Gastrocnemius medialis (tissue), 4 donors: ENCODE data around the gene FOXN1.

Source experiments
- POLR2A ChIP-seq, 2 donors: fragments of 450-650 bp; IDR thresholded peaks; one replicate each; pipeline ENCODE4 v1.6.1; 2017; ENCODE audit warnings: antibody characterized with exemption in 2 of 2, mild to moderate bottlenecking in 2 of 2, moderate library complexity in 2 of 2
- TF ChIP-seq, protein P1 (sequence below), 5 experiments: fragments of 450-650 bp in 3 of 5; fragments of 200-600 bp in 2 of 5; sonication (generic) in 2 of 5; IDR thresholded peaks in 4 of 5; conservative IDR thresholded peaks in 1 of 5; 1 replicate in 4 of 5; 2 replicates in 1 of 5; pipeline ENCODE4 v1.5.1; 2016 to 2019; ENCODE audit warnings: antibody characterized with exemption in 5 of 5, mild to moderate bottlenecking in 3 of 5, moderate library complexity in 3 of 5

DNA sequence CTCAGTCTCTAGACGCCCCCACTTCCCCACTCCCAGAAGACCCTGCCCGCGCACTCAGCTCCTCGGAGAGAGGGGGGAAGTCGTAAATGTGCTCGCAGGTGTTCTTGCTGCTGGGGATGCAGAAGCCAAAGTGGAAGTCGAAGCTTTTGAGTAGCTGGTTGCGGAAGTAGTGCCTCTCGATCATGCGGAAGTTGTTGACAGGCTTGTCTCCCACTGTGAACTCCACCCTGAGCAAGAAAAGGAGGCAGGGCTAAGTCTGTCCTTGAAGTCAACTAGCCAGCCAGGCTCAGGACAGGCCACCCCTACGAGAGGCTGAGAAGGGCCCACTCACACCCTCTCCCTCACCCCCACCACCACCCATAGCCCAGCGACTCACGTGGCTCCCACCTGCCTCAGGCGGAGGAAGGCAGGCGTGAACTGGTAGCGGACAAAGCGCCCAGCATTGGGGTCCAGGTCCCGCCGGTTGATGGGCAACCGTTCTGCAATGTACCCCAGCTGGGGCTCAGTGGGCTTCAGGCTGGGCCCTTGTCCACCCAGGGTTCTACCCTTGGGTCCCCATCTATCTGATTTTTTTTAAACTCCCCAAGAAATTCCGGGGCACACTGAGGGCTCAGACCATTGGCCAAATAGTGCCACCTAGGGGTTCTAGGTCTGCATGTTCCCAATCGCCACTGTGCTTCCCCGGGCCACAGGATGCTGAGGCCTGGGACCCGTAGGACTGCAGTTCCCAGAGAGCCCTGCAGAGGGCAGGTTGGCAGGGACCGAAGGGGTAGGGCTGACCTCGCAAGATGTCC, 41.7 kb downstream of the FOXN1 start:
- TF ChIP-seq, protein P1, sequence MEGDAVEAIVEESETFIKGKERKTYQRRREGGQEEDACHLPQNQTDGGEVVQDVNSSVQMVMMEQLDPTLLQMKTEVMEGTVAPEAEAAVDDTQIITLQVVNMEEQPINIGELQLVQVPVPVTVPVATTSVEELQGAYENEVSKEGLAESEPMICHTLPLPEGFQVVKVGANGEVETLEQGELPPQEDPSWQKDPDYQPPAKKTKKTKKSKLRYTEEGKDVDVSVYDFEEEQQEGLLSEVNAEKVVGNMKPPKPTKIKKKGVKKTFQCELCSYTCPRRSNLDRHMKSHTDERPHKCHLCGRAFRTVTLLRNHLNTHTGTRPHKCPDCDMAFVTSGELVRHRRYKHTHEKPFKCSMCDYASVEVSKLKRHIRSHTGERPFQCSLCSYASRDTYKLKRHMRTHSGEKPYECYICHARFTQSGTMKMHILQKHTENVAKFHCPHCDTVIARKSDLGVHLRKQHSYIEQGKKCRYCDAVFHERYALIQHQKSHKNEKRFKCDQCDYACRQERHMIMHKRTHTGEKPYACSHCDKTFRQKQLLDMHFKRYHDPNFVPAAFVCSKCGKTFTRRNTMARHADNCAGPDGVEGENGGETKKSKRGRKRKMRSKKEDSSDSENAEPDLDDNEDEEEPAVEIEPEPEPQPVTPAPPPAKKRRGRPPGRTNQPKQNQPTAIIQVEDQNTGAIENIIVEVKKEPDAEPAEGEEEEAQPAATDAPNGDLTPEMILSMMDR (IDR thresholded peaks at IDR 0.05 in 4 of 5, conservative IDR thresholded peaks at IDR 0.05 in 1 of 5) = peak; percentile 34 to 70 (median 57)
- no peak for TF ChIP-seq POLR2A (IDR thresholded peaks at IDR 0.05)
